ENCODE results near the gene RASGRF1.
"Not testable (repeated sequence)": the region's sequence is repeated elsewhere in the genome, so short reads cannot be mapped to it uniquely, and the experiment has no call there.

Gene RASGRF1

DNA sequence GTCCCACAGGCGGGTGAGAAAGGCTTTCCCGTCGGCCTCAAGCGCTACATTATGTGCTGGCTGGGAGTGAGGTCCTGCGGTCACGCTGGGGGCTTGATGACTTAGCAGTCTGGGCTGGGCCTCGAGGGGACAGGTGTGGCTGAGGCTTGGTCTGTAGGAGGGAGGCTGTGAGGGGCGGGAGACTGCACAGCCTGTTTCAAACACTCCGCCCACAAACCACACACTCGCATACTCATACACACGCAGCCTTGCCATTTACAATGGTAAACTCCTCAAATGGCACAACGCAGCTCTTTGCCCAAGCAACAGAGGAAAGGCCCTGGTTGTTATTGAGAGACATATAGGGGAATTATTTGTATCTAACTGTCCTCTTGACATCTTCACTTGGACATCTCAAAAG, 32.4 kb upstream of the RASGRF1 start:
- Histone ChIP-seq H3K4me3 (ENCODE audit: low read depth, low read length) (no peak overlapping the region), H3K79me2 (ENCODE audit: control insufficient read depth, insufficient read depth, low read length, unreplicated experiment) (no peaks in the 10 kb centered on the region), H3K4me1 (ENCODE audit: control insufficient read depth, insufficient read depth, low read length, unreplicated experiment) (no peaks in the 10 kb centered on the region), H3K36me3 (ENCODE audit: insufficient read depth, low read length) (no peaks in the 10 kb centered on the region), H3K27me3 (ENCODE audit: insufficient read depth, low read length) (peaks cover 67% of the 10 kb centered on the region), H2AFZ (ENCODE audit: low read length, unreplicated experiment) (no peak overlapping the region), H3K27ac (ENCODE audit: low read depth, low read length) (no peak overlapping the region)

DNA sequence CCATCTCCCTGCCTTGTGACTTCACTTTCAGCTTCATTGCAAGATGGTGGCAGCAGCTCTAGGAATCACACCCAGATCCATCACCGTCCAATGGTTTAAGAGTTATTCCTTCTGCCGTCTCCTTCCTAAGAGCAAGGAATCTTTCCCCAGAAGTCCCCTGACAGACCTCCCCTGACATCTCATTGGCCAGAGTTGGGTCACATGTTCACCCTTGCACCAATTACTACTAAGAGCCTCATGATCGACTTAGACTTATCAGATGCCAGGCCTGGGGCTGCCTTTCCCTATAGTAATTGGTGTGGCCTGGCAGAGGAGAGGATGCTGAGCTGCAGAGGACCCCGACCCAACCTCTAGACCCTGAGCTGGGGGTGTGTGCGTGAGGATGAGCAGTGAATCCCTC, 31.8 kb upstream of the RASGRF1 start:
- no peak overlapping the region for H3K27ac ChIP-seq (ENCODE audit: low read depth, low read length)
- H3K4me1 ChIP-seq (ENCODE audit: control insufficient read depth, insufficient read depth, low read length, unreplicated experiment) = no peaks in the 10 kb centered on the region
- H3K36me3 ChIP-seq (ENCODE audit: insufficient read depth, low read length) = no peaks in the 10 kb centered on the region
- no peaks in the 10 kb centered on the region for H3K79me2 ChIP-seq (ENCODE audit: control insufficient read depth, insufficient read depth, low read length, unreplicated experiment)
- no peak overlapping the region for H2AFZ ChIP-seq (ENCODE audit: low read length, unreplicated experiment)
- H3K27me3 ChIP-seq (ENCODE audit: insufficient read depth, low read length) = peaks cover 67% of the 10 kb centered on the region
- H3K4me3 ChIP-seq (ENCODE audit: low read depth, low read length) = no peak overlapping the region

DNA sequence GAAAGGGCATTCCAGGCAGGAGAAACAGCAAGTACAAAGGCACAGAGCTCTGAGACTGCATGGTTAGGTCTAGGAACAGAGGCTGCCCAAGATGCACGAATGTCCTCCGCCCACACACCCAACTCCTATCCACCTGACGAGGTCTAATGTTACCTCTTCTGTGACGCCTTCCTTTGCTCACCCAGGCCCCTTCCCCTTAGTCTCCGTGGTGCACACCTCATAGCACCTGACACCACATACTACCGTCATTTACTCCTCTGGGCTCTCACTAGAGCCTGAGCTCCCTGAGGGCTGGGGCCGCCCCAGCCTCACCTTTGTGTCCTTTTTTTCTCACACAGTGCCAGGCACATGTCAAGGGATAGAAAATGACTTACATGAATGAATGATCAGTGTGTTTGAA, 31.0 kb upstream of the RASGRF1 start:
- Histone ChIP-seq H3K4me3 (ENCODE audit: low read depth, low read length) (no peak overlapping the region), H3K36me3 (ENCODE audit: insufficient read depth, low read length) (no peaks in the 10 kb centered on the region), H3K79me2 (ENCODE audit: control insufficient read depth, insufficient read depth, low read length, unreplicated experiment) (no peaks in the 10 kb centered on the region), H2AFZ (ENCODE audit: low read length, unreplicated experiment) (no peak overlapping the region), H3K27me3 (ENCODE audit: insufficient read depth, low read length) (peaks cover 67% of the 10 kb centered on the region), H3K27ac (ENCODE audit: low read depth, low read length) (no peak overlapping the region), H3K4me1 (ENCODE audit: control insufficient read depth, insufficient read depth, low read length, unreplicated experiment) (no peaks in the 10 kb centered on the region)

DNA sequence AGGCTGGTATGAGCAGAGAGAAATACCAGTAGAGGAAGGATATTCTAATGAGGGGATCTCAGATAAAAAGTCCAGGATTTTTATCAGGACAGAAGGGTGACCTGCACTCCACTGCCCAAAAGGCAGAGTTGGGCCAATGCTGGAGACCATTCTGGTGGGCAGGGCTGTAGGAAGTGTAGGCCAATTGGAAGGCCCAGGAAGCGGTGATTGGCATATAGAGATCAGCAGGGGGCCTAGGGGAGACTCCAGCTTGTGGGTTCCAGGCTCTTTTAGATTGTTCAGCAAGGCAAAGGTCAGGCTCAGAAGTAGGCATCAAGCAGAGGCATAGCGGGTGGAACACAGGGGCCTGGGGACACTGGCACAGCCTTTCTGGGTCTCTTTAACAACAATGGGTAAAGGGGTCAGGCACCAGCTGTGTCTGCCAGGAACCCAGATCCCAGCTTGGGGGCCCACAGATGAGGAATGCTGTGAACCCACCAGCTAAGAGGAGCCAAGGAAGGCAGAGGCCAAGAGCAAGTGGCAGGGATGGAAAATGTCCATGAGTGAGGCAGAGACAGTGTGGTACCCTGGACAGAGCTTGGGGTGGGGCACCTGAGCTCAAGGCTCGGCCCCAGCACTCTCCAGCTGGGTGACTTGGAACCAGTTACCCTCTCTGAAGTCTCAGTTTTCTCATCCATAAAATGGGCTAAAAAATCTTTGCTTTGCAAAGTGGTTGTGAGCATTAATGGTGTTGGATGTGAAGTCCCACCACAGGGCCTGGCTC, 27.0 kb upstream of the RASGRF1 start:
- H3K36me3 ChIP-seq (ENCODE audit: insufficient read depth, low read length) = no peaks in the 10 kb centered on the region
- no peak overlapping the region for H2AFZ ChIP-seq (ENCODE audit: low read length, unreplicated experiment)
- no peak overlapping the region for H3K4me3 ChIP-seq (ENCODE audit: low read depth, low read length)
- no peaks in the 10 kb centered on the region for H3K4me1 ChIP-seq (ENCODE audit: control insufficient read depth, insufficient read depth, low read length, unreplicated experiment)
- H3K79me2 ChIP-seq (ENCODE audit: control insufficient read depth, insufficient read depth, low read length, unreplicated experiment) = no peaks in the 10 kb centered on the region
- H3K27ac ChIP-seq (ENCODE audit: low read depth, low read length) = no peak overlapping the region
- H3K27me3 ChIP-seq (ENCODE audit: insufficient read depth, low read length) = peaks cover 77% of the 10 kb centered on the region

DNA sequence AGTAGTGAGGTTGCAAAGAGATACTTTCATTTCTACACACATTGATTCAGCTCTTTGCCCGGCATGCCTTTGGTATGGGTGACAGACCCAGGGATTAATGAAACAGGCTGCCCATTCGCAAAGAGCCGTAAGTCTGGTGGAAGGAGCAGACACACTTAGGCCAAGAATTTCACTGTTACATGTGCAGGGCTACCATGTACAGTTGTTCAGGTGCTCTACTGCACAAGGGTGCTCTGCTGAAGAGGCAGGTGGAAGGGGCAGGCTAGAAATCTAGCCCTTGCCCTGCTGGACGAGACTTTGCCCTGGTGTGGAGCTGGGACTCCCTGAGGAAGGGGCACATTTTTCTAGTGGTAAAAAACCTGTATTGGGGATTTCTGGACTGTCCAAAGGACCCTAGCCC, 26.2 kb upstream of the RASGRF1 start:
- no peaks in the 10 kb centered on the region for H3K79me2 ChIP-seq (ENCODE audit: control insufficient read depth, insufficient read depth, low read length, unreplicated experiment)
- no peak overlapping the region for H3K27ac ChIP-seq (ENCODE audit: low read depth, low read length)
- peaks cover 78% of the 10 kb centered on the region for H3K27me3 ChIP-seq (ENCODE audit: insufficient read depth, low read length)
- no peak overlapping the region for H3K4me3 ChIP-seq (ENCODE audit: low read depth, low read length)
- no peak overlapping the region for H2AFZ ChIP-seq (ENCODE audit: low read length, unreplicated experiment)
- no peaks in the 10 kb centered on the region for H3K4me1 ChIP-seq (ENCODE audit: control insufficient read depth, insufficient read depth, low read length, unreplicated experiment)
- H3K36me3 ChIP-seq (ENCODE audit: insufficient read depth, low read length) = no peaks in the 10 kb centered on the region

DNA sequence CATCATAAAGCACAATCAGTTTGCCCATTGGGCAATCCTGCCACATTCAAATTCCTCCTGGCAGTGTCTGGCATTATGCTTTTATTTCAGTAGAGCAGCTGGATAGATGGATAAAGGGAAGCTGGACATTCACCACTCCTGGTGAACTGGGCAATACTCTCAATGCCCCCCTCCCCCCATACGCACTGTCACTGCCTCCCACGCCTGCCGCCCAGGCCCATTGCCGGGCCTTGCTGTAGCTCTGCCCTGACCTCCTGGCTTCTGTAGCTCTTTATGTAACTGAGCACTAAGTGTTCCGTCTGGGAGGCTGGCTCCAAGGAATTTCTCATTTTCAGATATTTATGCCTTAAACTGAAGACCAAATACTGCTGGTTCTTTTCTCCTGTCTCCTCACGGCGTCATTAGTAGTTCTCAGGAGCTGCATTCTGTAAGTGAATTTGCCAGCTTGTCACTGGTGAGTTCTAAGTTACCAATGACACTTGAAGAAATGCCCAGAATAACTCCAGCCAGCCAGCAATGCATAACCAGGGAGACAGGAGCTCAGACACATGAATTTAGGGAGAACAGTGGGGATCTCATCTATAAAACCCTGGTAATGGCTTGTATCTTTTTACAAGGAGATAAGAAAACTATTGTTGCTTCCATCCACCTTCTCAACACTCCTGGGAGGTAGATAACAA, 25.5 kb upstream of the RASGRF1 start:
- Histone ChIP-seq H3K4me1 (ENCODE audit: control insufficient read depth, insufficient read depth, low read length, unreplicated experiment) (no peaks in the 10 kb centered on the region), H3K27ac (ENCODE audit: low read depth, low read length) (no peak overlapping the region), H3K36me3 (ENCODE audit: insufficient read depth, low read length) (no peaks in the 10 kb centered on the region), H3K4me3 (ENCODE audit: low read depth, low read length) (no peak overlapping the region), H3K79me2 (ENCODE audit: control insufficient read depth, insufficient read depth, low read length, unreplicated experiment) (no peaks in the 10 kb centered on the region), H2AFZ (ENCODE audit: low read length, unreplicated experiment) (no peak overlapping the region), H3K27me3 (ENCODE audit: insufficient read depth, low read length) (peaks cover 72% of the 10 kb centered on the region)

DNA sequence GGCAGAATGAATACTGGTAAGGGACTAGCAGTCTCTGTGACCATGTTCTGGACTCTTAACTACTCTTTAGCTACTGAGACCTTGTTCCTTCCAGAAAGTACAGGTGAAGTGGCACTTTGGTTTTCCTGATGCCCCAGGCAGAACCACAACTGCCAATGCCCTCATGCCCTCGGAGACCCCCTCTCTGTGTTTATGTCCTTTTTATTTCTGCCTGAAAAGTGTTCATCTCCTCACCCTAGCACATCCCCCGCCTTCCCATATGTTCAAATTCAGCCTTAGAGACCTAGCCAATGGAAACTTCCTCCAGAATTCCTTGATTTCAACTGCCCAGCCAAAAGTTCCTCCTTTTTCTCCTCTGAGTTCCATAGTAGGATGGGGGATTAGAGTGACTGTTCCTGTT, 23.3 kb upstream of the RASGRF1 start:
- Histone ChIP-seq H3K79me2 (ENCODE audit: control insufficient read depth, insufficient read depth, low read length, unreplicated experiment) (no peaks in the 10 kb centered on the region), H3K27ac (ENCODE audit: low read depth, low read length) (no peak overlapping the region), H2AFZ (ENCODE audit: low read length, unreplicated experiment) (no peak overlapping the region), H3K4me1 (ENCODE audit: control insufficient read depth, insufficient read depth, low read length, unreplicated experiment) (no peaks in the 10 kb centered on the region), H3K36me3 (ENCODE audit: insufficient read depth, low read length) (no peaks in the 10 kb centered on the region), H3K4me3 (ENCODE audit: low read depth, low read length) (no peak overlapping the region), H3K27me3 (ENCODE audit: insufficient read depth, low read length) (peaks cover 81% of the 10 kb centered on the region)

DNA sequence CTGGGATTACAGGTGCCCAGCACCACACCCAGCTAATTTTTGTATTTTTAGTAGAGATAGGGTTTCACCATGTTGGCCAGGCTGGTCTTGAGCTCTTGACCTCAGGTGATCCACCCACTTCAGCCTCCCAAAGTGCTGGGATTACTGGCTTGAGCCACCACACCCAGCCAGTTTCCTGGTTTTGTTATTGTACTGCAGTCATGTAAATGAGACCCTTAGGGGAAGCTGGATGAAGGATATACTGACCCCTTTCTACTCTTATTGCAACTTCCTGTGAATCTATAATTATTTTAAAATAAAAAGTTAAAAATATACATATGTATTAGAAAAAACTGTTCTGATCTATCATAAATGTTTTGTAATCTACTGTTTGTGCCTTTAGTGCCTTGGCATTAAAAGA, 20.8 kb upstream of the RASGRF1 start:
- not testable (repeated sequence) for H3K36me3 ChIP-seq (ENCODE audit: insufficient read depth, low read length); H2AFZ ChIP-seq (ENCODE audit: low read length, unreplicated experiment); H3K79me2 ChIP-seq (ENCODE audit: control insufficient read depth, insufficient read depth, low read length, unreplicated experiment); H3K4me1 ChIP-seq (ENCODE audit: control insufficient read depth, insufficient read depth, low read length, unreplicated experiment); H3K4me3 ChIP-seq (ENCODE audit: low read depth, low read length); H3K27ac ChIP-seq (ENCODE audit: low read depth, low read length)
- peaks cover 79% of the 10 kb centered on the region for H3K27me3 ChIP-seq (ENCODE audit: insufficient read depth, low read length)

DNA sequence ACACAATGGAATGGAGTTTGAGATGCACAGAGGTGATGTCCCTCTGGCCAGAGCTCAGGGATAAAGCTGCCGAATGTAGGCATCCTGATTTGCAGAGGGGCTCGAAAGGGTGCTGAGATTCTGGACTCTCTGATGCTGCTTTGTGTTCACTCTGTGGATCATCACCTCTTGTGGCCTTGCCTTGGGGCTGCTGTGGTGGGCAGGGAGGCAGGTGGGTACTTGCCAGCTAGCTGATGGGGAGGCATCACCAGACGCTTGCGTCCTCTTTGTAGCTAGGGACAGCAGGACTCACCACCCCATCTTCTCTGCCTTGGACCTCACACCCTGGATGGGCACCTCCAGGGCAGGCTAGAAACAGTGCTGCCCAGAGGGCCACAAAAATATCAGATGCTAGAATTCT, 14.6 kb upstream of the RASGRF1 start:
- Histone ChIP-seq H3K36me3 (ENCODE audit: insufficient read depth, low read length) (no peaks in the 10 kb centered on the region), H3K27ac (ENCODE audit: low read depth, low read length) (no peak overlapping the region), H2AFZ (ENCODE audit: low read length, unreplicated experiment) (no peak overlapping the region), H3K4me1 (ENCODE audit: control insufficient read depth, insufficient read depth, low read length, unreplicated experiment) (no peaks in the 10 kb centered on the region), H3K79me2 (ENCODE audit: control insufficient read depth, insufficient read depth, low read length, unreplicated experiment) (no peaks in the 10 kb centered on the region), H3K4me3 (ENCODE audit: low read depth, low read length) (no peak overlapping the region), H3K27me3 (ENCODE audit: insufficient read depth, low read length) (peaks cover 90% of the 10 kb centered on the region)

DNA sequence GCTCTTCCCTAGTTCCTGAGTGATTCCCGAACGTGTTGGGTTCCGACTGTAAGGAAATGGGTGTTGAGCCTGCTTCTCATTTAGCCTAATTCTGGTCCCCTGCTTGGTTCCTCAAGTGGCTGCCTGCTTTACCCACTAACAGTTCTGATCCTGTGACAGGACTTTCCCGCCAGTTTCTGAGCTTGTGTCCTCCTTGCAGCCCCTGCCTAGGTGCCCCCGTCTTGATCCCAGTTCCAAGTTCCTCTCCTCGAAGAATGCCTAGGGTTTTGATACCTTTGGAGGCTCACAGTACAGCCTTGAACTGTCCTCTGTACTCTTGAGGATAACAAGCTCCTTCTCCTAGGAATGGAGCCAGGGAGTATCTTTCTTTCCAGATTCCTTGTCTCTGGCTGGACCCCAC, 12.0 kb upstream of the RASGRF1 start:
- no peaks in the 10 kb centered on the region for H3K4me1 ChIP-seq (ENCODE audit: control insufficient read depth, insufficient read depth, low read length, unreplicated experiment)
- no peak overlapping the region for H2AFZ ChIP-seq (ENCODE audit: low read length, unreplicated experiment)
- peaks cover 97% of the 10 kb centered on the region for H3K27me3 ChIP-seq (ENCODE audit: insufficient read depth, low read length)
- H3K4me3 ChIP-seq (ENCODE audit: low read depth, low read length) = no peak overlapping the region
- H3K36me3 ChIP-seq (ENCODE audit: insufficient read depth, low read length) = no peaks in the 10 kb centered on the region
- no peaks in the 10 kb centered on the region for H3K79me2 ChIP-seq (ENCODE audit: control insufficient read depth, insufficient read depth, low read length, unreplicated experiment)
- H3K27ac ChIP-seq (ENCODE audit: low read depth, low read length) = no peak overlapping the region

Measured in ACC112 (cell line).